ENCODE data around the gene PRR23B. TPM values are rescaled to one million over a fixed set of nuclear protein-coding genes. Genes with fewer than 3 reads are reported as not detected.

The PRR23B gene
- total RNA-seq = not detected in 2 replicates
- long read RNA-seq = 0 reads

DNA sequence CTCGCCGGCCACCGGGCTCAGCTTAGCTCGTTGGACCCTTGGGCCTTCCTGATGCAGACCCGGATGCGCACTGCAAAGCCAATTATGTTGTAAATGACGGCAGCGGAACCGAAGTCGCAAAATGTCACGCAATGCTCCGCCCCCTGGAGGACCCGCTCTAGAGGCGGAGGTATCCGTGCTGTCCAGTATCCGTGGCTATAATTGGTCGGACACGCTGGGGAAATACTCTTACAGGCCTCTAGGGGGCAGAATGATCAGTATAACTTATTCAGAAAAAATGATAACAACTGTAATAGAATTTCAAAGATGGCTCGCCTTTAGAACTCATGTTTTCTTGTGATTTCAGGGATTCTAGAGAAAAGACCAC lies at the start of gene PRR23B:
Gene PRR23B (minus strand): TSS at position 59 of the 367 bp plus-strand sequence. CDS start 265 bp downstream, outside the sequence.
- Mint-ChIP-seq H3K4me1 (ENCODE audit: unreplicated experiment) (no peaks in the 10 kb centered on the region), H3K27me3 (ENCODE audit: unreplicated experiment) (no peaks in the 10 kb centered on the region), H3K27ac (ENCODE audit: unreplicated experiment) (no peak within 1 kb of the TSS), H3K9me3 (ENCODE audit: unreplicated experiment) (peaks cover 7% of the 10 kb centered on the region), H3K36me3 (ENCODE audit: unreplicated experiment) (no peaks in the 10 kb centered on the region), H3K4me3 (ENCODE audit: unreplicated experiment) (no peak within 1 kb of the TSS)
- TF ChIP-seq, protein P1, sequence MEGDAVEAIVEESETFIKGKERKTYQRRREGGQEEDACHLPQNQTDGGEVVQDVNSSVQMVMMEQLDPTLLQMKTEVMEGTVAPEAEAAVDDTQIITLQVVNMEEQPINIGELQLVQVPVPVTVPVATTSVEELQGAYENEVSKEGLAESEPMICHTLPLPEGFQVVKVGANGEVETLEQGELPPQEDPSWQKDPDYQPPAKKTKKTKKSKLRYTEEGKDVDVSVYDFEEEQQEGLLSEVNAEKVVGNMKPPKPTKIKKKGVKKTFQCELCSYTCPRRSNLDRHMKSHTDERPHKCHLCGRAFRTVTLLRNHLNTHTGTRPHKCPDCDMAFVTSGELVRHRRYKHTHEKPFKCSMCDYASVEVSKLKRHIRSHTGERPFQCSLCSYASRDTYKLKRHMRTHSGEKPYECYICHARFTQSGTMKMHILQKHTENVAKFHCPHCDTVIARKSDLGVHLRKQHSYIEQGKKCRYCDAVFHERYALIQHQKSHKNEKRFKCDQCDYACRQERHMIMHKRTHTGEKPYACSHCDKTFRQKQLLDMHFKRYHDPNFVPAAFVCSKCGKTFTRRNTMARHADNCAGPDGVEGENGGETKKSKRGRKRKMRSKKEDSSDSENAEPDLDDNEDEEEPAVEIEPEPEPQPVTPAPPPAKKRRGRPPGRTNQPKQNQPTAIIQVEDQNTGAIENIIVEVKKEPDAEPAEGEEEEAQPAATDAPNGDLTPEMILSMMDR (IDR thresholded peaks at IDR 0.05) = no peak
- no peak for DNase-seq (ENCODE audit: extremely low spot score, unreplicated experiment)

DNA sequence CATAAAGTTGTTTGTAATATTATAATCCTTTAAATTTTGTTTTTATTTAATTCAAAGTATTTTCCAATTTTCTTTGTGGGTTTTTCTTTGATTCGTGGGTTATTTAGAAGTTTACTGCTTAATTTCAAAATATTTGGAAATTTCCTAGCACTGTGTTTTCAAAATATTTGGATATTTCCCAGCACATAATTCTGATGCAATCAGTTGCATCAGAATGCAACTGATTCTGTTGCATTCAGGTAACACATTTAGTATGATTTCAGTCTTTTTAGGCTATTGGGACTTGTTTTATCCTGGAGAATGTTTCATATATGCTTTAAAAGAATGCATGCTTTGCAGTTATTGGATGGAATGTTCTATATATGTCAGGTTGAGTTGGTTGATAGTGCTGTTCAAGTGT lies 42.2 kb upstream of the PRR23B start:
- Mint-ChIP-seq H3K4me1 (ENCODE audit: unreplicated experiment) (no peaks in the 10 kb centered on the region), H3K36me3 (ENCODE audit: unreplicated experiment) (no peaks in the 10 kb centered on the region)
- DNase-seq (ENCODE audit: extremely low spot score, unreplicated experiment) = no peak

DNA sequence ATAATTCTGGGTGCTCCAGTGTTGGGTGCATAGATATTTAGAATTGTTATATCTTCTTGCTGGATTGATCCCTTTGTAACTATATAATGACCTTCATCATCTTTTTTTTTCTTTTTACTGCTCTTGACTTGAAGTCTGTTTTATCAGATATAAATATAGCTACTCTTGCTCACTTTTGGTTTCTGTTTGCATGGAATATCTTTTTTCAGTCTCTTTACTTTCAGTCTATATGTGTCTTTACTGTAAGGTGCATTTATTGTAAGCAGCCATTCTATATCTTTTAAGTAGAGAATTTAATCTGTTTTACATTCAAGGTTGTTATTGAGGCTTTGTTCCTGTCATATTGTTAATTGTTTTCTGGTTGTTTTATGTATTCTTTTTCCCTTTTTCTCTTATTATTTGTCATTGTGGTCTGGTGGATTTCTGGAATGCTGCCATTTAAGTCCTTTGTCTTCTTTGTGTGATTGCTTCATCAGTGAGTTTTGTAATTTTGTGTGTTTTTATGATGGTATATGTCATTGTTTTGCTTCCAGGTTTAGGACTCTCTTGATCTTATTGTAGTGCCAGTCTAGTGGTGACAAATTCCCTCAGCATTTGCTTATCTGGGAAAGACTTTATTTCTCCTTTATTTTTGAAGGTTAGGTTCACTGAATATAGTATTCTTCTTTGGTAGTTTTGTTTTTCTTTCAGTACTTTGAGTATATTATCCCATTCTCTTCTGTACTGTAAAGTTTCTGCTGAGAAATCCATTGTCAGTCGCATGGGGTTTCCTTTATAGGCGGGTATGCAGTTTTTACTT lies 32.3 kb upstream of the PRR23B start:
- H3K36me3 Mint-ChIP-seq (ENCODE audit: unreplicated experiment) = no peaks in the 10 kb centered on the region
- H3K4me1 Mint-ChIP-seq (ENCODE audit: unreplicated experiment) = no peaks in the 10 kb centered on the region
- no peak overlapping the region for H3K4me3 Mint-ChIP-seq (ENCODE audit: unreplicated experiment)
- TF ChIP-seq, protein P1 (IDR thresholded peaks at IDR 0.05) = no peak
- peaks cover 36% of the 10 kb centered on the region for H3K9me3 Mint-ChIP-seq (ENCODE audit: unreplicated experiment)
- no peak for DNase-seq (ENCODE audit: extremely low spot score, unreplicated experiment)
- no peak overlapping the region for H3K27ac Mint-ChIP-seq (ENCODE audit: unreplicated experiment)
- no peaks in the 10 kb centered on the region for H3K27me3 Mint-ChIP-seq (ENCODE audit: unreplicated experiment)

More for the DNA sequence above, 42.2 kb upstream of the PRR23B start:
- TF ChIP-seq, protein P1 (IDR thresholded peaks at IDR 0.05) = no peak
- H3K9me3 Mint-ChIP-seq (ENCODE audit: unreplicated experiment) = no peaks in the 10 kb centered on the region
- no peak overlapping the region for H3K4me3 Mint-ChIP-seq (ENCODE audit: unreplicated experiment)
- H3K27me3 Mint-ChIP-seq (ENCODE audit: unreplicated experiment) = peaks cover 8% of the 10 kb centered on the region
- H3K27ac Mint-ChIP-seq (ENCODE audit: unreplicated experiment) = no peak overlapping the region

DNA sequence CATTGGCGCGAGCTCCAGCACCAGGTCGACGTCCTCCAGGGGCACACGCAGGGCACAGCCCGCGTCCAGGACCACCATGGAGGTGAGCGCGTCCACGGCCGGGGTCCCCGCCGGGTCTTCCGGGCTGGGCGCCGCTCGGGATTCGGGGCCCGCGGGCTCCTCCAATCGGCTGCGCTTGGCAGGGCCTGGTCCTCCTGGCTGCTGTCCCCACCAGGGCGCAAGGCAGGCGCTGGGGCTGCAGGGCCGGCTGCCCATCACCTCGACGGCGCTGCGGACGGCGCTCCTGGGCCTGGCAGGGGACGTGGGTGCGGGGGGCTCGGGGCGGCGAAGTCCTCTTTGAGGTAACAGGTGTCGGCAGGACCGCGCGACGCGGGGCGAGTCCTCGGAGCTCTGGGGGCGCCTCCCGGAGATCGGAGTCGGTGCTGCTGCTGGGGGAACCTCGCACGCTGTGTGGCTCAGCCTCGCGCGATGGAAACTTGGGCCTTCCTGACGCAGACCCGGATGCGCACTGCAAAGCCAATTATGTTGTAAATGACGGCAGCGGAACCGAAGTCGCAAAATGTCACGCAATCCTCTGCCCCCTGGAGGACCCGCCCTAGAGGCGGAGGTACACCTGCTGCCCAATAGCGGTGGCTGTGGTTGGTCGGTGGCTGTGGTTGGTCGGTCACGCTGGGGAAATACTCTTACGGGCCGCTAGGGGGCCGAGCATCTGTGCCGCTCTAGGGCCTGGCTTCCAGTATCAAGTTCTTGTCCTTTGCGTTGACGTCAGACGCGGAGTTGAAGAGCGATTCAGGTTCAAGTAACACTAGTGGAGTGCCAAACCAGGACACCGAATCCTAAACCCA lies 23.9 kb upstream of the PRR23B start, which contains the start of gene PRR23C:
Gene PRR23C (minus strand): TSS at position 527 of the 845 bp plus-strand sequence. CDS start 272 bp downstream, at position 255.
- Mint-ChIP-seq H3K4me3 (ENCODE audit: unreplicated experiment) (no peak within 1 kb of the TSS), H3K27me3 (ENCODE audit: unreplicated experiment) (no peaks in the 10 kb centered on the region), H3K4me1 (ENCODE audit: unreplicated experiment) (no peaks in the 10 kb centered on the region), H3K9me3 (ENCODE audit: unreplicated experiment) (peaks cover 16% of the 10 kb centered on the region), H3K27ac (ENCODE audit: unreplicated experiment) (no peak within 1 kb of the TSS), H3K36me3 (ENCODE audit: unreplicated experiment) (no peaks in the 10 kb centered on the region)
- DNase-seq (ENCODE audit: extremely low spot score, unreplicated experiment) = no peak
- TF ChIP-seq, protein P1 (IDR thresholded peaks at IDR 0.05) = no peak
